SKM-1 (cell line): ENCODE results near the gene NCOA6.

Experiments used
- DNase-seq: peaks from one replicate; lab custom pipeline; 2025; ENCODE audit not compliant: unreplicated experiment; lab: John Stamatoyannopoulos, UW

The NCOA6 gene

GRCh38 chr20:34825530-34826362, at the start of gene NCOA6:
Gene NCOA6, minus strand, starts transcription at chr20:34825651. Its CDS starts 43,296 bp downstream, at chr20:34782355.
- DNase-seq: peak; percentile 48

GRCh38 chr20:34874094-34874654, 48.7 kb upstream of the NCOA6 start:
- peak; percentile 75 for DNase-seq

- no peak for DNase-seq
Measured at GRCh38 chr20:34873583-34874093, 48.2 kb upstream of the NCOA6 start.

GRCh38 chr20:34872622-34873224, 47.3 kb upstream of the NCOA6 start, which contains the start of gene GGT7:
Gene GGT7, minus strand, starts transcription at chr20:34872856. Its CDS starts 41 bp downstream, at chr20:34872815.
- peak; percentile 32 for DNase-seq

GRCh38 chr20:34871966-34872621, 46.6 kb upstream of the NCOA6 start:
- DNase-seq: no peak

- DNase-seq: no peak
Measured at GRCh38 chr20:34871320-34871926, 46.0 kb upstream of the NCOA6 start.

GRCh38 chr20:34864216-34864615, 38.8 kb upstream of the NCOA6 start:
- DNase-seq: no peak

- DNase-seq: no peak
Measured at GRCh38 chr20:34863421-34863965, 38.0 kb upstream of the NCOA6 start.

GRCh38 chr20:34862724-34863123, 37.3 kb upstream of the NCOA6 start:
- no peak for DNase-seq

GRCh38 chr20:34861386-34862084, 36.1 kb upstream of the NCOA6 start:
- DNase-seq: no peak

- no peak for DNase-seq
Measured at GRCh38 chr20:34859826-34860545, 34.5 kb upstream of the NCOA6 start.

- no peak for DNase-seq
Measured at GRCh38 chr20:34859367-34859766, 33.9 kb upstream of the NCOA6 start.

- no peak for DNase-seq
Measured at GRCh38 chr20:34852298-34852697, 26.8 kb upstream of the NCOA6 start.

- DNase-seq: no peak
Measured at GRCh38 chr20:34850969-34851368, 25.5 kb upstream of the NCOA6 start.

GRCh38 chr20:34849778-34850177, 24.3 kb upstream of the NCOA6 start:
- no peak for DNase-seq

GRCh38 chr20:34848597-34848996, 23.1 kb upstream of the NCOA6 start:
- no peak for DNase-seq

- DNase-seq: no peak
Measured at GRCh38 chr20:34843421-34843820, 18.0 kb upstream of the NCOA6 start.

GRCh38 chr20:34842143-34842542, 16.7 kb upstream of the NCOA6 start:
- DNase-seq: no peak

- DNase-seq: peak; percentile 11
Measured at GRCh38 chr20:34834459-34834893, 9.0 kb upstream of the NCOA6 start.
